GM21825 (cell line): Measurements from ENCODE around the gene HIGD1C.
"Not testable (repeated sequence)": the region's sequence is repeated elsewhere in the genome, so short reads cannot be mapped to it uniquely, and the experiment has no call there.

Experiments used
- ATAC-seq: cut with Tn5 transposase; IDR thresholded peaks from one replicate; pipeline ENCODE4 v1.9.1; 2021; ENCODE audit warnings: mild to moderate bottlenecking, moderate library complexity; ENCODE audit not compliant: unreplicated experiment

Gene HIGD1C

DNA sequence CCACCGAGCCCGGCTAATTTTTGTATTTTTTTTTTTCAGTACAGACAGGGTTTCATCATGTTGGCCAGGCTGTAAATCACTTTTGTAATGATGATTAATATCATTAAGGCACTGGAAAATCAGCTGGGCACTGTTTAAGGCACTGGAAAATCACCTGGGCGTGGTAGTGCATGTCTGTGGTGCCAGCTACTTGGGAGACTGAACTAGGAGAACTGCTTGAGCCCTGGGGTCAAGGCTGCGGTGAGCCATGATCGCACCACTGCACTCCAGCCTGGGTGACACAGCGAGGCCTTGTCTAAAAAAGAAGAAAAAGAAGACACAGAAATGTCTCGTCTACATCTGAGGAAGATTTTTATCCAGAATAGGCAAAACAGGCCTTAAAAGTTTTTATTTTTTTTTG lies 61.1 kb downstream of the HIGD1C start:
- ATAC-seq = no peak

DNA sequence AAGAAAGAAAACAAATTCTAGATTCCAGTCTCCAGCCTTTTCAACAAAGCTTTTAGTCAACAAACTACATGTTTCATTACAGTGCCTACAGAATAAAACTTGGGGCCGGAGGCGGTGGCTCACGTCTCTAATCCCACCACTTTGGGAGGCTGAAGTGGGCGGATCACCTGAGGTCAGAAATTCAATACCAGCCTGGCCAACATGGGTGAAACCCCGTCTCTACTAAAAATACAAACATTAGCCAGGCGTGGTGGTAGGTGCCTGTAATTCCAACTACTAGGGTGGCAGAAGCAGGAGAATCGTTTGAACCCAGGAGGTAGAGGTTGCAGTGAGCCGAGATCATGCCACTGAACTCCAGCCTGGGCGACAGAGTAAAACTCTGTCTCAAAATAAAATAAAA lies 62.1 kb downstream of the HIGD1C start:
- not testable (repeated sequence) for ATAC-seq

DNA sequence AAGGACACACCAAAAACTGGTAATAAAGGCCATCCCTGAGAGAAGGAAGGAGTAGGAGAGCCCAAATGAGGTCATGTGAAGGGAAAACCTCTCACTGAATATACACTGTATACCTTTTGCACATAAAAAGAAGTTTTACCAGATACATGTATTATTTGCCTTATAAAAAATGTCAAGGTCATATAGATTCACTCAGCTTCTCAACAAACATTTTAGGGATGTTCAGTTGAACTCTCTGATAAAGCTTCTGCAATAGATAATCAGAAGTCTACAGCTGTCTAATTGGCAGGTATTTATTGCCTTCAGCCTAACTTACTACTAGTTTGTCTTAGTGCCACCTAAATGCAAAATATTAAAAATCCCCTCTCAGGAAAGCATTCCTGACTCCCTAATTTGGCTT lies 65.1 kb downstream of the HIGD1C start:
- no peak for ATAC-seq

- no peak for ATAC-seq
Measured at GRCh38 chr12:51018956-51019355, 66.6 kb downstream of the HIGD1C start.

GRCh38 chr12:51019927-51020326 lies 67.6 kb downstream of the HIGD1C start:
- no peak for ATAC-seq
